Measurements from ENCODE around the gene RAD18. TPM values are rescaled to one million over a fixed set of nuclear protein-coding genes. Genes with fewer than 3 reads are reported as not detected.

Gene RAD18
- total and polyA plus RNA-seq, 11 donors, result 0.76 to 6.1 (median 2.5) TPM

GRCh38 chr3:8914491-8914890 lies 48.8 kb downstream of the RAD18 start:
- TF ChIP-seq CTCF (IDR thresholded peaks at IDR 0.05), result no peak
- TF ChIP-seq POLR2A (IDR thresholded peaks at IDR 0.05), result no peak
- ATAC-seq, result no peak
- intact Hi-C loops (cut with DNase I), result no loop called here
- Histone ChIP-seq H3K36me3 (peaks cover 0 to 13% (median 2%) of the 10 kb centered on the region in 9 donors), H3K27ac (no peak overlapping the region), H3K27me3 (no peaks in the 10 kb centered on the region), H3K4me3 (no peak overlapping the region), H3K9me3 (no peaks in the 10 kb centered on the region), H3K4me1 (no peaks in the 10 kb centered on the region)
- DNase-seq, result no peak
- WGBS, 4 donors, result 95 to 98% (median 97%) methylated on average over 4 of the region's 4 CpGs

GRCh38 chr3:8911781-8912180 lies 51.5 kb downstream of the RAD18 start:
- H3K9me3 ChIP-seq, result no peaks in the 10 kb centered on the region
- no peak for ATAC-seq
- no peak overlapping the region for H3K4me3 ChIP-seq
- H3K27ac ChIP-seq, result no peak overlapping the region
- H3K4me1 ChIP-seq, result no peaks in the 10 kb centered on the region
- WGBS, 4 donors, result 61 to 66% (median 64%) methylated on average over 2 of the region's 2 CpGs
- intact Hi-C loops (cut with DNase I), result no loop called here
- no peak for DNase-seq
- TF ChIP-seq POLR2A (IDR thresholded peaks at IDR 0.05), result no peak
- no peak for TF ChIP-seq CTCF (IDR thresholded peaks at IDR 0.05)
- peaks cover 0 to 25% (median 2%) of the 10 kb centered on the region in 9 donors for H3K36me3 ChIP-seq
- H3K27me3 ChIP-seq, result no peaks in the 10 kb centered on the region

GRCh38 chr3:8909160-8909559 lies 54.1 kb downstream of the RAD18 start:
- Histone ChIP-seq H3K27me3 (no peaks in the 10 kb centered on the region), H3K27ac (no peak overlapping the region), H3K36me3 (peaks cover 0 to 26% (median 2%) of the 10 kb centered on the region in 9 donors), H3K4me3 (no peak overlapping the region), H3K9me3 (no peaks in the 10 kb centered on the region), H3K4me1 (no peaks in the 10 kb centered on the region)
- DNase-seq (no peak), ATAC-seq (no peak)
- intact Hi-C loops (cut with DNase I), result no loop called here
- 78 to 98% (median 94%) methylated on average over 3 of the region's 3 CpGs for WGBS, 4 donors
- no peak for TF ChIP-seq POLR2A (IDR thresholded peaks at IDR 0.05)
- no peak for TF ChIP-seq CTCF (IDR thresholded peaks at IDR 0.05)

- 87 to 97% (median 92%) methylated on average over 5 of the region's 5 CpGs for WGBS, 4 donors
- no peak for DNase-seq
- Histone ChIP-seq H3K27me3 (no peaks in the 10 kb centered on the region), H3K36me3 (peaks cover 0 to 14% (median 0%) of the 10 kb centered on the region in 9 donors), H3K4me3 (no peak overlapping the region), H3K27ac (no peak overlapping the region), H3K4me1 (peaks cover 0 to 5% (median 0%) of the 10 kb centered on the region in 12 donors), H3K9me3 (no peaks in the 10 kb centered on the region)
- TF ChIP-seq POLR2A (IDR thresholded peaks at IDR 0.05), result no peak
- TF ChIP-seq CTCF (IDR thresholded peaks at IDR 0.05), result no peak
- intact Hi-C loops (cut with DNase I), result no loop called here
- ATAC-seq, result no peak
Measured at GRCh38 chr3:8903191-8903590, 60.1 kb downstream of the RAD18 start.
